Activated CD8-positive, alpha-beta T cell treated with anti-CD3 and anti-CD28 coated beads for 36 hours (primary cell): ENCODE data around the gene EBPL. TPM values are rescaled to one million over a fixed set of nuclear protein-coding genes. Genes with fewer than 3 reads are reported as not detected.

Experiments
- ATAC-seq: fragments of 200-7000 bp; cut with Tn5 transposase; one replicate; pipeline ENCODE4 v1.10.0; 2021; ENCODE audit warnings: mild to moderate bottlenecking, moderate library complexity
- CTCF ChIA-PET: fragments of 350-600 bp; sonication (Branson Sonifier 250); formaldehyde crosslinking; loops from one replicate; lab custom pipeline; 2021; ENCODE audit warnings: antibody characterized with exemption; lab: Charles Lee
- POLR2A ChIA-PET: fragments of 350-600 bp; sonication (Branson Sonifier 250); formaldehyde crosslinking; loops from one replicate; lab custom pipeline; 2021; ENCODE audit warnings: antibody characterized with exemption; lab: Charles Lee
- DNase-seq: peaks from one replicate; pipeline ENCODE4 v3.0.0-alpha.2; 2020
- H3K27ac Mint-ChIP-seq: one replicate; pipeline ENCODE4 v1.8.0; 2021; ENCODE audit warnings: mild to moderate bottlenecking, mixed read lengths
- H3K27me3 Mint-ChIP-seq: one replicate; pipeline ENCODE4 v1.8.0; 2021; ENCODE audit warnings: mixed read lengths
- H3K36me3 Mint-ChIP-seq: one replicate; pipeline ENCODE4 v1.8.0; 2021; ENCODE audit warnings: low read depth, mixed read lengths
- H3K4me1 Mint-ChIP-seq: one replicate; pipeline ENCODE4 v1.8.0; 2021; ENCODE audit warnings: low read depth, mixed read lengths
- H3K4me3 Mint-ChIP-seq: one replicate; pipeline ENCODE4 v1.8.0; 2021; ENCODE audit warnings: mild to moderate bottlenecking, moderate library complexity, mixed read lengths
- H3K9me3 Mint-ChIP-seq: one replicate; pipeline ENCODE4 v1.8.0; 2021; ENCODE audit warnings: mixed read lengths
- intact Hi-C: fragments of 100-400 bp; cut with micrococcal nuclease; formaldehyde crosslinking; loops from one replicate; pipeline ENCODE4 v1.10.0; 2022
- total RNA-seq, 2 experiments: library from RNA; stranded (reverse); gene quantifications; one replicate each; pipeline ENCODE4 v1.2.3, GENCODE V29; 2021
- TF ChIP-seq, protein P1 (sequence below): fragments of 200-600 bp; IDR thresholded peaks from one replicate; pipeline ENCODE4 v1.8.0; 2022; ENCODE audit warnings: antibody characterized with exemption, mild to moderate bottlenecking

EBPL gene
- total RNA-seq, 2 experiments from 2014 or later = 35.6 to 37.8 TPM

- Mint-ChIP-seq H3K9me3 (no peaks in the 10 kb centered on the region), H3K27ac (no peak overlapping the region), H3K4me1 (peaks cover 8% of the 10 kb centered on the region), H3K4me3 (no peak overlapping the region), H3K36me3 (no peaks in the 10 kb centered on the region), H3K27me3 (no peaks in the 10 kb centered on the region)
- ATAC-seq (no peak), DNase-seq (no peak)
- POLR2A ChIA-PET = no interaction called here
- intact Hi-C loops = no loop called here
- TF ChIP-seq, protein P1, sequence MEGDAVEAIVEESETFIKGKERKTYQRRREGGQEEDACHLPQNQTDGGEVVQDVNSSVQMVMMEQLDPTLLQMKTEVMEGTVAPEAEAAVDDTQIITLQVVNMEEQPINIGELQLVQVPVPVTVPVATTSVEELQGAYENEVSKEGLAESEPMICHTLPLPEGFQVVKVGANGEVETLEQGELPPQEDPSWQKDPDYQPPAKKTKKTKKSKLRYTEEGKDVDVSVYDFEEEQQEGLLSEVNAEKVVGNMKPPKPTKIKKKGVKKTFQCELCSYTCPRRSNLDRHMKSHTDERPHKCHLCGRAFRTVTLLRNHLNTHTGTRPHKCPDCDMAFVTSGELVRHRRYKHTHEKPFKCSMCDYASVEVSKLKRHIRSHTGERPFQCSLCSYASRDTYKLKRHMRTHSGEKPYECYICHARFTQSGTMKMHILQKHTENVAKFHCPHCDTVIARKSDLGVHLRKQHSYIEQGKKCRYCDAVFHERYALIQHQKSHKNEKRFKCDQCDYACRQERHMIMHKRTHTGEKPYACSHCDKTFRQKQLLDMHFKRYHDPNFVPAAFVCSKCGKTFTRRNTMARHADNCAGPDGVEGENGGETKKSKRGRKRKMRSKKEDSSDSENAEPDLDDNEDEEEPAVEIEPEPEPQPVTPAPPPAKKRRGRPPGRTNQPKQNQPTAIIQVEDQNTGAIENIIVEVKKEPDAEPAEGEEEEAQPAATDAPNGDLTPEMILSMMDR = no peak
- CTCF ChIA-PET = no interaction called here
Measured at GRCh38 chr13:49638744-49639072, 52.6 kb downstream of the EBPL start.

DNA sequence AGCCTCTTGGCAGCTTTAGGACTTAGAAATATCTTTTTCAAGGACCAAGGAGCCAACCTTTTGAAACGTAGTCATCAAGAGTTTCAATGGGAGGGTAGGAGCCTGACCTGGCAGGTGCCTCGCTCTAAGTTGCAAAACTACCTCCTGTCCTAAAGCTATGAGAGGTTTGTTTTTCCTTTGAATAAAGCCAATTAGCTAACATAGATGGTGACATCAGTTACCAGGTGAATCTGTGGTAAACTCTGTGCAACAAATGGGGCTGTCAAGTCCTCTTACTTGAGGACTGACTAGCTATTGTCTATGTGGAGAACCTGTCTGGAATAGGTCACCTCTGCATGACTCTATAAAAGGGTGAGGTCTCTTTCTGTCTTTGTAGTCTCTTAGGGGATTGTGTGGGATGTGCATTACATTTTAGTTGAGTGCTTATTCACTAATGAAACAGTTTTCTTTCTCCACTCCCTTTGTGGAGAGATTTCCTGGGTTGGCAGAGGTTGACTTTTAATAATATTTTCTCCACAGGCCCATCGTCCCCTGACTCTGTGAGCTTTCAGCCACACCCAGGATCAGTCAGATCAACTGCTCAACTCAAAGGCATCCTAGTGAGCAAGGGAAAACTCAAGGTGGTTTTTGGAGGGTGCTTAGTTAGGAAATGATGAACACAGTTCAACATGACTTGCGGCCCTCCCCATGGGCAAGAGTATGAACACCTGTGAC lies 53.1 kb downstream of the EBPL start:
- ChIA-PET CTCF (no interaction called here), POLR2A (no interaction called here)
- no peaks in the 10 kb centered on the region for H3K27me3 Mint-ChIP-seq
- no peaks in the 10 kb centered on the region for H3K36me3 Mint-ChIP-seq
- DNase-seq (no peak), ATAC-seq (no peak)
- H3K4me3 Mint-ChIP-seq = no peak overlapping the region
- H3K27ac Mint-ChIP-seq = no peak overlapping the region
- peaks cover 8% of the 10 kb centered on the region for H3K4me1 Mint-ChIP-seq
- intact Hi-C loops = no loop called here
- H3K9me3 Mint-ChIP-seq = no peaks in the 10 kb centered on the region
- TF ChIP-seq, protein P1 = no peak

- TF ChIP-seq, protein P1 = no peak
- ATAC-seq = no peak
- Mint-ChIP-seq H3K9me3 (no peaks in the 10 kb centered on the region), H3K27me3 (no peaks in the 10 kb centered on the region), H3K4me3 (no peak overlapping the region), H3K36me3 (no peaks in the 10 kb centered on the region), H3K27ac (no peak overlapping the region), H3K4me1 (peaks cover 8% of the 10 kb centered on the region)
- intact Hi-C loops = no loop called here
- ChIA-PET CTCF (no interaction called here), POLR2A (no interaction called here)
- DNase-seq = no peak
Measured at GRCh38 chr13:49636705-49637104, 54.6 kb downstream of the EBPL start.

- Mint-ChIP-seq H3K4me3 (peak overlapping the region; percentile 67), H3K9me3 (no peaks in the 10 kb centered on the region), H3K27ac (peak overlapping the region; percentile 27), H3K4me1 (peaks cover 8% of the 10 kb centered on the region), H3K27me3 (no peaks in the 10 kb centered on the region), H3K36me3 (no peaks in the 10 kb centered on the region)
- TF ChIP-seq, protein P1 = no peak
- peak; percentile 56 for DNase-seq
- ATAC-seq = peak; percentile 88
- ChIA-PET CTCF (interaction anchor here (0.6 kb wide), 1 partner anchor 339 kb away, joined by 3 read pairs; no protein-coding TSS in a partner anchor), POLR2A (no interaction called here)
- intact Hi-C loops = no loop called here
Measured at GRCh38 chr13:49635599-49636433, 55.5 kb downstream of the EBPL start.

DNA sequence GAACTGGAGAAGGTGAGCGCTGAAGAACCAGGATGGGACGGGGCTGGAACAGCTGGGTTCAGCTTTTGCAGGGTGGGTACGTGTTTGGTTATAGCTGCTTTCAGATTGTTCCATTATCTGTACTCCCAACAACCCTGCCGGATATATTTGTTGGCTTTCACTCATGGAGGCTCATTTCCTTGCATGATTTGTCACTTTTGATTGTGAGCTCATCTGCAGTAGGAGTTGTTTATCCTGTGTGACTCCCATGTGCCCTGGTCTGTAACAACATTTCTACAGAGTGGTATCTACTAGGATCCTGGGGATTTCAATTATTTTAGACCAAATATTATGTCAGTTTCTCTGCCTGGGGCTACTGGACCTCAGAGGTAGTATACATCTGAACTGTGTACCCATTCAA lies 57.6 kb downstream of the EBPL start:
- intact Hi-C loops = no loop called here
- POLR2A ChIA-PET = interaction anchor here (0.6 kb wide), 1 partner anchor 79 kb away, joined by 3 read pairs; no protein-coding TSS in a partner anchor
- H3K4me3 Mint-ChIP-seq = no peak overlapping the region
- TF ChIP-seq, protein P1 = no peak
- no peak for ATAC-seq
- H3K4me1 Mint-ChIP-seq = peaks cover 8% of the 10 kb centered on the region
- H3K36me3 Mint-ChIP-seq = no peaks in the 10 kb centered on the region
- H3K9me3 Mint-ChIP-seq = no peaks in the 10 kb centered on the region
- H3K27ac Mint-ChIP-seq = no peak overlapping the region
- CTCF ChIA-PET = interaction anchor here (0.8 kb wide), 1 partner anchor 44 kb away, joined by 3 read pairs; no protein-coding TSS in a partner anchor
- no peak for DNase-seq
- H3K27me3 Mint-ChIP-seq = no peaks in the 10 kb centered on the region
